ENCODE data around the gene DCBLD2. TPM values are rescaled to one million over a fixed set of nuclear protein-coding genes. Genes with fewer than 3 reads are reported as not detected.

The DCBLD2 gene
- total and polyA plus RNA-seq, 2 of the 13 experiments (the other 11 are each of a cell fraction or from before 2014, with no cell fraction given): 43.8 to 56.9 TPM

- WGBS (ENCODE audit: low lambda C conversion rate): 95% methylated on average over 4 of the region's 4 CpGs
- POLR2A ChIA-PET: no interaction called here
- Histone ChIP-seq H4K20me1 (ENCODE audit: insufficient read depth, low read length) (no peaks in the 10 kb centered on the region), H3K36me3 (replicated peaks in 1 of 2; ENCODE audit: control insufficient read depth in 1 of 2, insufficient read depth in 2 of 2, low read length in 2 of 2) (peaks cover 12 to 40% of the 10 kb centered on the region in 2 experiments), H3K79me2 (ENCODE audit: insufficient read depth, low read length) (no peaks in the 10 kb centered on the region), H2AFZ (ENCODE audit: low read length) (no peak overlapping the region), H3K9me3 (ENCODE audit: low read length) (no peaks in the 10 kb centered on the region), H3K27me3 (ENCODE audit: control insufficient read depth in 1 of 2, insufficient read depth in 2 of 2, low read length in 2 of 2) (no peaks in the 10 kb centered on the region), H3K4me1 (ENCODE audit: insufficient read depth, low read length) (peaks cover 13% of the 10 kb centered on the region), H3K27ac (ENCODE audit: extremely low read length, insufficient read depth, low read length) (no peak overlapping the region), H3K9ac (ENCODE audit: insufficient read depth, low read depth, low read length) (no peak overlapping the region), H3K4me2 (ENCODE audit: low read depth, low read length) (no peak overlapping the region), H3K4me3 (replicated peaks in 1 of 3; ENCODE audit: insufficient read depth in 1 of 3, low read depth in 2 of 3, low read length in 3 of 3) (no peak overlapping the region)
- no peak for ATAC-seq
- BruUV-seq (replicated peaks): no TSS peak
- intact Hi-C loops (cut with micrococcal nuclease; ENCODE audit: unreplicated experiment): no loop called here
- no peak for FAIRE-seq
- DNase-seq (ENCODE audit: low spot score): no peak
- CTCF ChIA-PET (ENCODE audit: low intra/inter-chr PET ratio, low total read pairs): no interaction called here
- TF ChIP-seq ELF1 (CRISPR knock-in tag; IDR thresholded peaks at IDR 0.05) (no peak), NFATC3 (CRISPR knock-in tag; IDR thresholded peaks at IDR 0.05) (no peak), PBX3 (CRISPR knock-in tag; IDR thresholded peaks at IDR 0.05; ENCODE audit: borderline replicate concordance) (no peak), MTF2 (CRISPR knock-in tag; IDR thresholded peaks at IDR 0.05; ENCODE audit: borderline replicate concordance) (no peak)
- in situ Hi-C loops (cut with HindIII; ENCODE audit: extremely low pct_ligation_motif_present, low pct_unique_long_range_greater_than_20kb): no loop called here
These were observed 94.5 kb downstream of the DCBLD2 start for GRCh38 chr3:98807011-98807410.

GRCh38 chr3:98806521-98806920 lies 95.0 kb downstream of the DCBLD2 start:
- Histone ChIP-seq H3K4me3 (replicated peaks in 1 of 3; ENCODE audit: insufficient read depth in 1 of 3, low read depth in 2 of 3, low read length in 3 of 3) (no peak overlapping the region), H3K79me2 (ENCODE audit: insufficient read depth, low read length) (no peaks in the 10 kb centered on the region), H4K20me1 (ENCODE audit: insufficient read depth, low read length) (no peaks in the 10 kb centered on the region), H3K27me3 (ENCODE audit: control insufficient read depth in 1 of 2, insufficient read depth in 2 of 2, low read length in 2 of 2) (no peaks in the 10 kb centered on the region), H2AFZ (ENCODE audit: low read length) (no peak overlapping the region), H3K4me2 (ENCODE audit: low read depth, low read length) (no peak overlapping the region), H3K27ac (ENCODE audit: extremely low read length, insufficient read depth, low read length) (no peak overlapping the region), H3K9ac (ENCODE audit: insufficient read depth, low read depth, low read length) (no peak overlapping the region), H3K36me3 (replicated peaks in 1 of 2; ENCODE audit: control insufficient read depth in 1 of 2, insufficient read depth in 2 of 2, low read length in 2 of 2) (peaks cover 12 to 42% of the 10 kb centered on the region in 2 experiments), H3K4me1 (ENCODE audit: insufficient read depth, low read length) (peaks cover 11% of the 10 kb centered on the region), H3K9me3 (ENCODE audit: low read length) (no peaks in the 10 kb centered on the region)
- no TSS peak for BruUV-seq (replicated peaks)
- ATAC-seq (no peak), DNase-seq (ENCODE audit: low spot score) (no peak), FAIRE-seq (no peak)
- CTCF ChIA-PET (ENCODE audit: low intra/inter-chr PET ratio, low total read pairs): no interaction called here
- 100% methylated on average over 1 of the region's 1 CpG for WGBS (ENCODE audit: low lambda C conversion rate)
- intact Hi-C loops (cut with micrococcal nuclease; ENCODE audit: unreplicated experiment) (no loop called here), in situ Hi-C loops (cut with HindIII; ENCODE audit: extremely low pct_ligation_motif_present, low pct_unique_long_range_greater_than_20kb) (no loop called here)
- POLR2A ChIA-PET: no interaction called here
- TF ChIP-seq CENPX (CRISPR knock-in tag; IDR thresholded peaks at IDR 0.05): no peak
- TF ChIP-seq PHF21A (CRISPR knock-in tag; IDR thresholded peaks at IDR 0.05): no peak
- TF ChIP-seq JDP2 (CRISPR knock-in tag; IDR thresholded peaks at IDR 0.05; ENCODE audit: borderline replicate concordance): no peak
- no peak for TF ChIP-seq ZHX2 (IDR thresholded peaks at IDR 0.05; ENCODE audit: low read depth)
- no peak for TF ChIP-seq ZHX2 (CRISPR knock-in tag; IDR thresholded peaks at IDR 0.05; ENCODE audit: borderline replicate concordance)
- no peak for TF ChIP-seq CAMTA2 (CRISPR knock-in tag; IDR thresholded peaks at IDR 0.05; ENCODE audit: borderline replicate concordance)
- TF ChIP-seq ZNF691 (CRISPR knock-in tag; IDR thresholded peaks at IDR 0.05; ENCODE audit: borderline replicate concordance, low read depth): no peak
- no peak for TF ChIP-seq SNRNP70 (IDR thresholded peaks at IDR 0.05; ENCODE audit: low read depth, low read length)

Data from HepG2 (cell line).